ENCODE measurements around the gene PILRB.
"Not testable (repeated sequence)": the region's sequence is repeated elsewhere in the genome, so short reads cannot be mapped to it uniquely, and the experiment has no call there.

Gene PILRB

DNA sequence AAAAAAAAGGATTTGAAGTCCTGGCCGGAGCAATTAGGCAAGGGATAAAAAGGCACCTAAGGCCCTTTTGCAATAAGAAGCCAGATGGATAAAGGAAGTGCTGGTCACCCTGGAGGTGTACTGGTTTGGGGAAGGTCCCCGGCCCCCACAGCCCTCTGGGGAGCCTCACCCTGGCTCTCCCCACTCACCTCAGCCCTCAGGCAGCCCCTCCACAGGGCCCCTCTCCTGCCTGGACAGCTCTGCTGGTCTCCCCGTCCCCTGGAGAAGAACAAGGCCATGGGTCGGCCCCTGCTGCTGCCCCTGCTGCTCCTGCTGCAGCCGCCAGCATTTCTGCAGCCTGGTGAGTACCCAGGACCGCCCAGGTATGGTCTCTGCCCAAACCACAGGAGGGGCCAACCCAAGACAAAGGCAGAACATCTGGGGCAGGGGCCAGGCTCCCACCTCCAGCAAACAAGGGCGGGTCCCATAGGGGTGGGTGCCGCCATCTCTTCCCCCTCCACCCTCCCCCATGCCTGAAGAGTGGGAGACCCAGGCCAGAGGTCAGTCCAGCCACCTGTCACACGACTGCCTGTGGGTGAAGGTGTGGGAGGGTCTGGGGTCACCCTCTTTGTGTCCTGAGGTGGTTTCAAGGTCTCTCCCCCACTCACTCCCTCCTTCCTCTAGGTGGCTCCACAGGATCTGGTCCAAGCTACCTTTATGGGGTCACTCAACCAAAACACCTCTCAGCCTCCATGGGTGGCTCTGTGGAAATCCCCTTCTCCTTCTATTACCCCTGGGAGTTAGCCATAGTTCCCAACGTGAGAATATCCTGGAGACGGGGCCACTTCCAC lies at the start of gene PILRB:
TSS of gene PILRB (plus strand) at position 91 of the 830 bp plus-strand sequence. CDS start at position 277, 186 bp downstream.
- no peak for DNase-seq

DNA sequence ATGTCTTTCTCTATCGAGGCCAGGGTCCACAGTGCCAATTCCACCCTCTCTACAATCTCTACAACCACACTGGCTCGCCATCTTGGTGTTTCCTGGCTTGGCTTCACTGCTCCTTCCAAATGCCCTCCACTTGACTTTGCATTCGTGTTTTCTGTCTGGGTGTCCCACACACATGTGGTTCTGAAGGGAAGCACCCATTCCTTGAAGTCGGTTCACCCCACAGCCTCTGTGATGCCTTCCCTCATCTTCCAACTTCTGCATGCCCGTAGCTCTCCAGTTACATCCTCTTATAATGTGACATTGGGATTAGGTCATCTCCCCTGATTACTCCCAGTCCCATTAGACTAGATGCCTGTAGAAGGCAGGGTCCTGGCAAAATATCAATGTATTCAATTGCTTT lies 39.6 kb upstream of the PILRB start:
- not testable (repeated sequence) for DNase-seq

DNA sequence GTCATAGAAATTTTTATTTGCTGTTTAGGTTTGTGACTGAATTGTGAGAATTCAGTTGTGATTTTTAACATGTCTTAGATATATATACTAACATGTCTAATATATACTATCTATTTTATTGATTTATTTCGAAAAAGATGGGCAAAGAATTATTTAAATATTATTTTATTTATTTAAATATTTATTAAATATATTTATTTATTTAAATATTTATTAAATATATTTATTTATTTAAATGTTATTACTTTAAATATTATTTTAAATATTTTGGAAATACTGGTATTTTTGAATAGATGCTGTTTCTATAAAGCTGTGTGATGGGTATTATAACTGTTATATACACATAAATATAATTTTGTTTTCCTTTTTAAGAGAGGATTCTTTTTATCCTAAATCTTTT lies 36.3 kb upstream of the PILRB start:
- DNase-seq, result not testable (repeated sequence)

DNA sequence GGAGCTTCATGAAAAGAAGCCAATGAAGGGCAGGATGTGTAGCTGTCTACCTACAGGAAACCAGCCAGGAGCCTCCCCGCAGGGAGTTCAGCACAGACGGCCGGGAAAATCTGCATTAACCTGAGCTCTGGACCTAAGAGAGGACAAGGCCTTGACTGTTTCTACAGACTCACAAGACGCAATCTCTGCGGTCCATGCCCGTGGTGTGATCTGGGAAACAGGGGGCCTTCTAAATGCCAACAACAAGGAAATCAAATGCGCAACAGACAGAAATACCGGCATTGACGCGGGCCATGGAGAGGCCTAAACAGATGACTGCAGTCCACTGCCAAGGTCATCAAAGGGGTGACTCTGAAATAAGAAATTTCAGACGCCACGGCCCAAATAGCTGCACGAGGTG lies 33.7 kb upstream of the PILRB start:
- not testable (repeated sequence) for DNase-seq

DNA sequence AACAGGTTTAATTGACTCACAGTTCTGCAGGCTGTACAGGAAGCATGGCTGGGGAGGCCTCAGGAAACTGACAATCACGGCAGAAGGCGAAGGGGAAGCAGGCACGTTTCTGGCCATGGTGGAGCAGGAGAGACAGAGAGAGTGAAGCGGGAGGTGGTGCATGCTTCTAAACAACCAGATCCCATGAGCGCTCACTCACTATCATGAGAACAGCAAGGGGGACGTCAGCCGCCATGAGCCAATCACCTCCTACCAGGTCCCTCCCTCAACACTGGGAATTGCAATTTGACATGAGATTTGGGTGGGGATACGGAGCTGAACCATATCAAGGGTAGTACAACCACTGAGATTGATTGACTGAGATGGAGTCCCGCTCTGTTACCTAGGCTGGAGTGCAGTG lies 32.2 kb upstream of the PILRB start:
- DNase-seq, result not testable (repeated sequence)

DNA sequence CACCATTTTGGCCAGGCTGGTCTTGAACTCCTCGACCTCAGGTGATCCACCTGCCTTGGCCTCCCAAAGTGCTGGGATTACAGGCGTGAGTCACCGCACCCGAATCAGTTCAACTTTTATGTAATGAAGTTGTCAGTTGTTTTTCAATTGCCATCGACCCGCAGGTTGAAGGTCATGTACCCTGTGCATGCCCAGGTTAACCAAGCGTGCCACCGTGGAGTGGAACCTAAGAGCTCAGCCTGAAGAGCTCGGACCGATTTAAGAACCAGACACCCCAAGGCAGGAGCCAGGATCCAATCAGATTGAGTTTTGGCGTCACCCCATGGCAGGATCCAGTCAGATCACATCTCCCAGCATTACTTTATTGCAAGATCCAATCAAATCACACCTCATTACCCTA lies 31.0 kb upstream of the PILRB start:
- DNase-seq, result not testable (repeated sequence)

DNA sequence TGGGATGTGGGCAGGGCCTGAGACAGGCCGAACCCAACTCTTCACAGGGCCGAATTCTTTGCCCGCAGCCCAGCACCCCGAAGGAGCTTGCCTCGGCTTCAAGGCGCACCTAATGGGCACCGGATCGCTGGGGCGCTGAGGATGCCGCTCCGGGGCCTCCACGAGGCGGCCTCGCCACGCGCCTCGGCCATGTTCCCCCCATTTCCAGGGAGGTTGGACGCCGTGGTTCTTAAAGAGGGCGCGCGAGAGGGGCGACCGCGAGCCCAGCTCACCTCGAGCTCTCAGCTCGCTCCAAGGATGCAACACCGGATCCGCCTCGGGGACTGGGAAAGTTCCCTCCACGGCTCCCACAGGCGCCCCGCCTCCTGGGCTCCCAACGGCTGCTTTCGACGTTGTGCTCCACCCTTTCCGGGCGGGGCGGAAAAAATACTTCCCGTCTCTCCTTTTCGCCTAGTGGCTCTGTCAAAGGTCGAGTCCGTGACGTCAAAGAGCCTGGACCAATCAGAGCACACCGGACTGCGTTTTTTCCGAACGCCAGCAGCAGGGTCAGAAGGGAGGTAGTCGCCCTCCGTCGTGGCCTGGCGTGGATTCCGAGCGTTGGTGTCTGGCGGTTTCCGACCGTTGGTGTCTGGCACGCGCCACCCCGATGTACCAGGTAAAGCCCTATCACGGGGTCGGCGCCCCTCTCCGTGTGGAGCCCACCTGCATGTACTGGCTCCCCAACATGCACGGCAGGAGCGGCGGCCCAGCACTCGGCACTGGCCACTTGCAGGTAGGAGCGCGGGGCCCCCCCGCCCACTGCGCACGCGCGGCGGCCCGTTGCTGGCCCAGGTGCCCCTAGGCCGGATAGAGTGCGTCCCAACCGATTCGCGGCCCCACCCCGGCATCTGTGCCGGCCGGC lies 22.1 kb upstream of the PILRB start:
- DNase-seq, result peak; percentile 82

DNA sequence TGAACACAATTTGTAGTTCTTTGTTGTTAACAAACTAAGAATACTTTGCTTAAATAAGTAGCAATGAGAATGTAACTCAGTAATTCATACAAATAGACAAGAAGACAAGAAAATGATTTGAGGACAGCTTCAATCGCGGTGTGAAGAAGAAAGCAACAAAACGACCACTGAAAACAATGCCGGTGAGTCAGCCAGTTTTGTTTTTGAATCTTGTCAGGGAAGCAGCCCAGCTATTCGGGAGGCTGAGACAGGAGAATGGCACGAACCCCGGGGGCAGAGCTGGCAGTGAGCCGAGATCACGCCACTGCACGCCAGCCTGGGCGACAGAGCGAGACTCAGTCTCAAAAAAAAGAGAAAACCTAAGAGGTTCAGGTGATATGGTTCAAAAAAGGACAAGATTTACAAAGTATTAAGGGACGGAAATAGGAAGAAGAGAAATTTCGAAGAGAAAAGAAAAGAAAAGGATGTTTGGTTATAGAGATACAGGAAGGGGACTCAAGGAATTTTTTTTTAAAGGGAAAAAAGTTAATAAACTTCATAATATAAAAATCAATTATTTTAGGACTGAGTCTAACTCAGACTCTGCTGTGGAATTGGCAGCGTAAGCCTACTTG lies 19.7 kb upstream of the PILRB start:
- not testable (repeated sequence) for DNase-seq

DNA sequence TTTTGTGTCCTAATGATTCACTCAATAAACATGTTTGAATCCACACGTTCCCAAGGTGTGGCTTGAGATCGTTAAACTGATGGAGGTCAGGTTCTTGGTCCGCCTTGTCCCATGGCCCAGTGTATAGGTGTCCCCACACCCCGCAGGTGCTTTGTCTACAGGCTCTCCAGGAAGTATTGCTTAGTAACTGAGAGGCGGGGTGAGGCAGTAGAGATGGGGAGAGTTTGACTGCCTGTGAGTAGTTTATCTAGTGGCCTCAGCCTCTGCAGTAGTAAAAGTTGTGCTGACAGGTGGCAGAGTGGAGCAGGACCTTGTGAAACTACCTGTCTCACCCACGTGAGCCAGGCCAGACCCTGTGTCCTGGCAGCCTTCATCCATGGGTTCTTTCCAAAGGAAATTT lies 16.6 kb upstream of the PILRB start:
- not testable (repeated sequence) for DNase-seq

DNA sequence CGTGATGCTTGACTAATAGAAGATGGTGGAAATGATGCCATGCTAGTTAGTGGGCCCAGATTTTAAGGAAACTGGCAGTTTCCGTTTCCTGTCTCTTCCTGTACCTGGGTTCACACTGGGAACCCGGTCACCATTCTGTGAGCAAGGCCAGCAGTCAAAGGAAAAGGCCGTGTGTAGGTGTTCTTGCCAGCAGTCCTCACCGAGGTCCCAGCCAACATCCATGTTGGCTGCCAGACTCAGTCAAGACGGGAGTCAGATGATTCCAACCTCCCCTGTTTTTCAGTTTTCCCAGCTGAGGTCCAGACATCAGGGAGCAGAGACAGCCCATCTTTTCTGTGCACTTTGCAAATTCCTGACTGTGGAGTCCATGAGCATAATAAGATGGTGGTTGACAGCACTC lies 15.2 kb upstream of the PILRB start:
- no peak for DNase-seq

DNA sequence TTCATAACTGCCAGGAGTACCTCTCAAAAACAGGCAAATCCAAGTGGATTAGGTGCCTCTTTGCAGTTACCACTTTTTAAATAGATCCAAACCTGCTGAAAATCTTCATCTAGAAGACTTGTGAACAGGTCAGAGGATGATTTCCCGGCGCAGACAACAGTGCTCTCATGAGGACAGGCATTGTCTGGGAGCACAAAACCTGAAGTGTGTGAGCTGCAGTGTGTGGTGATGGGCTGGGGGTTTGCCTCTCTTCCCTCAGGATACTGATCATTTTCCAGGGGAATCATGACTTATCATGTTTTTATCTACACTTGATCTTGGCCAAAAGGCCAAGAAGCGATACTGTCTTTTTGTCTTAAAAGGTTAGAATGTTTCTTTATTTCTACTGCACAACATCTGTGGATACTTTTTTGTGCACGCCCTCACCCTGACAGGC lies 13.8 kb upstream of the PILRB start:
- DNase-seq, result not testable (repeated sequence)

DNA sequence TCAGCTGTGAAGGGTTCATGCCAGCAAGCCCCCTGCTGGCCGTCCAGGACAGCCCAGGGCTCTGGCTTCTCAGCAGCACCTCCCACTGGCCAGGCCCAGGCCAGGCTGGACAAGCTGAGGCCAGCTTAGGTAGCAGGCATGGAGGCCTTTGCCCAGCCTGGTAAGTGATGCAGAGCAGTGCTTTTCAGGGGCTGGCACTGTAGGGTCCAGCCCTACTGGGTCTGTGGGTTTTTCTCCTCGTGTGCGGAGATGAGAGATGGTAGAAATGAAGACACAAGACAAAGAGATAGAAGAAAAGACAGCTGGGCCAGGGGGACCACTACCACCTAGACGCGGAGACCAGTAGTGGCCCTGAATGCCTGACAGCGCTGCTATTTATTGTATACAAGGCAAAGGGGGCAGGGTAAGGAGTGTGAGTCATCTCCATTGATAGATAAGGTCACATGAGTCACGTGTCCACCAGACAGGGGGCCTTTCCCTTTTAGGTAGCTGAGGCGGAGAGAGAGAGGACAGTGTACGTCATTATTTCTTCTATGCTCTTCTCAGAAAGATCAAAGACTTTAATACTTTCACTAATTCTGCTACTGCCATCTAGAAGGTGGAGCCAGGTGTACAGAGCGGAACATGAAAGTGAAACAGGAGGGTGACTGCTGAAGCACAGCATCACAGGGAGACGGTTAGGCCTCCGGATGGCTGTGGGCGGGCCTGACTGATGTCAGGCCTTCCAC lies 13.2 kb upstream of the PILRB start:
- DNase-seq, result peak; percentile 3

DNA sequence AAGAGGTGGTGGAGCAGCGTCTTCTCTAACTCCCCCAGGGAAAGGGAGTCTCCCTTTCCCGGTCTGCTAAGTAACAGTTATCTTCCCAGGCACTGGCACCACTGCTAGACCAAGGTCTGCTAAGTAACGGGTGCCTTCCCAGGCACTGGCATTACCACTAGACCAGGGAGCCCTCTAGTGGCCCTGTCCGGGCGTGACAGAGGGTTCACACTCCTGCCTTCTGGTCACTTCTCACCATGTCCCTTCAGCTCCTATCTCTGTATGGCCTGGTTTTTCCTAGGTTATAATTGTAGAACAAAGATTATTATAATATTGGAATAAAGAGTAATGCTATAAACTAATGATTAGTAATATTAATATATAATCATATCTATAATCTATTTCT lies 12.6 kb upstream of the PILRB start:
- DNase-seq, result peak; percentile 19

DNA sequence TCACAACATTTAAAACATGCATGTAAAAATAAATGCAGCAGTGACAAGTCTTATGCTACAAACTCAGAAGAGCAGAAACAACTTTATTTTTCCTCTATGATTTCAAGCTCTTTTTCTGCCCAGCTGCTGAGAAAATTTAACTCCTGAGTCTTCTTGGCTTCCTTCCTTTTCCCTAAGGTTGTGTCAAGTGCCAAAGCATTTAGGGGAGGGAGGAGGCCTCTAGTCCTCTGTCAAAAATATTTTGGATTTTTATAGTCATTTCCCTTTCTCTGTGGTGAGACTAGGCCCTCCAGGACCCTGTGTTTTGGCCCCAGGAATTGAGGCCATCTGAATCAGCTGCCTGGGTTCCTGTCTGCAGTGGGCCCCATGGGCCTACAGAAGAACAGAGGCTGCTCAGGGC lies 11.0 kb upstream of the PILRB start:
- no peak for DNase-seq

DNA sequence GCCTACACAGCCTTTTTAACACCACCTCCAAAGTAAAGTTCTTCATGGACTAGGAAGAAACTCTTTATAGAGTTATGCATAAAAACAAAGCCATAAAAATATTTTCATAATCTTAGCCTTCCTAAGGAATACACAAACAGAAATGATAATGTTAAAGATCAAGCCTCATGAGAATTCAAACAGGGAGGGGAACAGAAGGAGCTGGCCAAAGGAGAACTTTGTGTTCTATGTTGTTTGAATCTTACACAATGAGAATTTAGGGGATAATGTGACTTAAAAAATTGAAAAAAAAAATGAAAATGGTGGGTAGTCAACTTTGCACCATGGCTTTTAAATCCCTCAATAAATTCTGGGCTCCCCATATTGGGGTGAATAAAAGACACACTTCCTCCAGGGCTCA lies 9.1 kb upstream of the PILRB start:
- DNase-seq, result no peak

DNA sequence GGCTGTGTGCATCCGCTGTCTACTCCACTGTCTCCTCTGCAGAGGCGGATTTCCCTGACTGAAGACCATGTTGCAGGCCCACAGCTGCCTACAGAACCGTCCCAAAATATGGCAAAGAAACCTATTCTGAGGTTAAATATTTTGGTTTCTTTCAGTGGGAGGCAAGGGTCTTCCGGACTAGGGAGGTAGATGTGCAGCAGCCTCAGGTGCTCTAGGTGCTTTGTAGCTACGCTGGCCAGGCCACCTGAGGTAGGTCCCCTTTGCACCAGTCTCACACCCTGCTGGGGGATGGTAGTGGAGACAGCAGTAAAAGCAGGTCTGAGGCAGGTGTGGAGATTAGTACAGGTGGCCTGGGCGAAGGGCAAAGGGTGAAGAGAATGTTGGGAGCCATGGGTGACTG lies 8.2 kb upstream of the PILRB start:
- no peak for DNase-seq

DNA sequence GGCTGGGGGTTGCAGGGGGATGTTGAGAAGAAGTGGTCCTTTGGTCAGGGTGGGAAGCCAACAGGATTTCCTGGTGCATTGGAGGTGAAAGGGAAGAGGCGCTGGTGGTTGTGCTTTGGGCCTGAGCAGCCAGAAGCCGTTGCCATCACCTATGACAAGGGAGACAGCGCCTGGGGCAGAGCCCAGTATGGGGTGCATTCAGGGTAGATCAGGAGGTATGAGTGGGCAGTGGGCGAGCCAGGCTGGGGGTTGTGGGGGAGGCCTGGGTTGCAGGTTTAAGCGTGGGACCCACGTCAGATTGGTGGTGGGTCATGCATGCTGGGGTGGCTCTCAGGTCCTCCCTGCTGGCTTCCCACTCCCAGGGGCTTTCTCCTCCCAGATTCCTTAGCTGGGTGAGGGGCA lies 6.3 kb upstream of the PILRB start:
- no peak for DNase-seq

DNA sequence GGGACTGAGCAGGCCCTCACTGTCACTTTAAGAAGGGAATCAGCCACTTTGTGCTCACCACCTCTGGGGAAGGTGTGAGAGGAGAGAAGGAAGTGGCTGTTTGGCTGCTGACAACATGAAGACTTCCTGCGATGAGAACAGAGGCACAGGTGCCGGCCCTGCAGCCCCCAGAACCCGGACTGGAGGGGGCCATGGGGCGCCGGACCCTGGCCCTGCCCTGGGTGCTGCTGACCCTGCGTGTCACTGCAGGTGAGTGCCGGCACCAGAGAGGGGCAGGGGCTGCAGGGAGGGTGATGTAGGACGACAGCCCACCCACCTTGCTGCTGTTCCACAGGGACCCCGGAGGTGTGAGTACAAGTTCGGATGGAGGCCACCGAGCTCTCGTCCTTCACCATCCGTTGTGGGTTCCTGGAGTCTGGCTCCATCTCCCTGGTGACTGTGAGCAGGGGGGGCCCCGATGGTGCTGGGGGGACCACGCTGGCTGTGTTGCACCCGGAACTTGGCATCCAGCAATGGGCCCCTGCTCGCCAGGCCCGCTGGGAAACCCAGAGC lies 5.6 kb upstream of the PILRB start:
- DNase-seq, result not testable (repeated sequence)

DNA sequence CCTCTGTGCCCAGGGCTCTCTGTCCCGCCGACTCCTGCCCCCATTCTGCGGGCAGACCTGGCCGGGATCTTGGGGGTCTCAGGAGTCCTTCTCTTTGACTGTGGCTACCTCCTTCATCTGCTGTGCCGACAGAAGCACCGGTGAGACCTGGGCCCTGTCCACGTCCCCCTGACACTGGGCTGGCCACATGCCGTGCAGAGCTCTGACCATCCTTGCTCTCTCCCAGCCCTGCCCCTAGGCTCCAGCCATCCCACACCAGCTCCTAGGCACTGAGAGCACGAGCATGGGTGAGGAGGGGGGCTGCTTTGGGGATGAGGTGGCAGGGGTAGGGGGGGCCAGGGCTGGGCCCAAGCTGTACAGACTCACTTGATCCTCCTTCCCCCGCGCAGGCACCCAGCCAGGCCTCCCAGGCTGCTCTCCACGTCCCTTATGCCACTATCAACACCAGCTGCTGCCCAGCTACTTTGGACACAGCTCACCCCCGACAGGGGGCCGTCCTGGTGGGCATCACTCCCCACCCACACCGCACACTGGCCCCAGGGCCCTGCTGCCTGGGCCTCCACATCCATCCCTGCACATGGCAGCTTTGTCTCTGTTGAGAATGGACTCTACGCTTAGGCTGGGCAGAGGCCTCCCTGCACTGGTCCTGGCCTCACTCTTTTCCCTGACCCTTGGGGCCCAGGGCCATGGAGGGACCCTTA lies 4.8 kb upstream of the PILRB start:
- DNase-seq, result no peak

DNA sequence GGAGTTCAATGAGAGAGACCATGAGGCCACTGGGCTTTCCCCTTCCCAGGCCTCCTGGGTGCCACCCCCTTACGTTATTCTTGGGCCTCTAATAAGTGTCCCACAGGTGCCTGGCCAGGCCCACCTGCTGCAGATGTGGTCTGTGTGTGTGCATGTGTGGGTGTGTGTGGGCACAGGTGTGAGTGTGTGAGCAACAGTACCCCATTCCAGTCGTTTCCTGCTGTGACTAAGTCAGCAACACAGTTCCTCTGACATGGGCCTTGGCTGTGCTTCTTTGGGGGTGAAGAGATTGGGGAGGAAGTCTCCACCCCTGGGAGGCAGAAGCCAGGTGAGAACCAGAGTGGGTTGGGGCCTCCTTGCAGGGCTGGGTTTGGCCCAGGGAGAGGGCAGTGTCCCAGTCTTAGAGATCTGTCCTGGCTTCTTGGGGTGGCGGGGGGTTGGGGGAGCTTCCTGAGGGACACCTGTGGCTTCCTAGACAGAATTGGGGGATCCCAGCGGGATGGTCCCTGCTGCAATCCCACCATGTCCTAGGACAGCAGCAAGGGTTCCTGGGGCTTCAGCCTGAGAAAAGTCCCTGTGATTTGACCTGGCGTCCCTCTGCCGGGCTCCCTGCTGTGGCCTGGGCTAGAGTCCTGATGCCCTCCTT lies 4.1 kb upstream of the PILRB start:
- DNase-seq, result no peak

DNA sequence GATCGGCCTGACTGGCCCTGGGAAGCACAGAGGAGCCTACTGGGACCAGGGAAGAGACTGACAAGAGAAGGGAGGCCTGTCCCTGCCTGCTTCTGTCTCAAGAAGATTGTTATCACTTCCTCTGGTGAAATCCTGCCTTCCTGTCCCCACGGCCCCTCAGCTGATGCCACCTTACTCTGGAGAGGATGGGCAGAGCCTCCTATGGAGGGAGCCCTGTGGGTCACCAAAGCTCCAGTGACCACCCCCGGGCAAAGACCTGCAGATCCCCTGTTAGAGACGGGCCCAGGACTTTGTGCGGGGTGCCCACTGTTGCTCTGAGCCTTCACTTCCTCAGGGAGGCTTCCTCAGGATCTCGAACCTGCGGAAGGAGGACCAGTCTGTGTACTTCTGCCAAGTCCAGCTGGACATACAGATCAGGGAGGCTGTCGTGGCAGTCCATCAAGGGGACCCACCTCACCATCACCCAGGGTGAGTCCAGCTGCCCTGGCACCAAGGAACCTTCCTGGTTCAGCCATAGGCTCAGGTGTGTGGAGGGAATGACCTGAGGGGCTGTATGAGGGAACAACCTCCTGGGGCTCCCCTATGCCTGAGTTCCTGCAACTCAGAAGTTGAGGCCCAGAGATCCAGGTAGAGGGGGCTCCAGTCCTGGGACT lies 1.4 kb upstream of the PILRB start:
- no peak for DNase-seq

Measured in NCI-H1105 (cell line).